HepG2 (cell line): ENCODE measurements around the gene NOC4L. TPM values are rescaled to one million over a fixed set of nuclear protein-coding genes. Genes with fewer than 3 reads are reported as not detected.

ENCODE experiments used
- FOXP1 ChIP-seq, 2 experiments: fragments of 450-650 bp in 1 of 2; IDR thresholded peaks; 2 replicates each; pipeline ENCODE4 v1.6.1; 2017 to 2018; ENCODE audit warnings: antibody characterized with exemption in 1 of 2
- GLI4 ChIP-seq: sonication (generic); formaldehyde crosslinking; IDR thresholded peaks from 2 replicates; pipeline ENCODE4 v1.5.1; 2020; ENCODE audit warnings: missing genetic modification reagents, mild to moderate bottlenecking, moderate library complexity, borderline replicate concordance
- MAX ChIP-seq: IDR thresholded peaks from 2 replicates; pipeline ENCODE4 v1.6.1; 2012; ENCODE audit warnings: inconsistent platforms
- ZBTB4 ChIP-seq: sonication (generic); formaldehyde crosslinking; IDR thresholded peaks from 2 replicates; pipeline ENCODE4 v1.4.0; 2020; ENCODE audit warnings: missing genetic modification reagents, mild to moderate bottlenecking, borderline replicate concordance
- ZFP36L1 ChIP-seq: sonication (generic); formaldehyde crosslinking; IDR thresholded peaks from 2 replicates; pipeline ENCODE4 v1.8.0; 2022; ENCODE audit warnings: mild to moderate bottlenecking, missing genetic modification reagents, moderate library complexity
- ZMYM4 ChIP-seq: sonication (generic); formaldehyde crosslinking; IDR thresholded peaks from 2 replicates; pipeline ENCODE4 v1.8.1; 2023; ENCODE audit warnings: mild to moderate bottlenecking, missing genetic modification reagents
- ZNF24 ChIP-seq: fragments of 450-650 bp; IDR thresholded peaks from 2 replicates; pipeline ENCODE4 v1.6.1; 2017; ENCODE audit warnings: antibody characterized with exemption, mild to moderate bottlenecking
- ZNF557 ChIP-seq: sonication (generic); formaldehyde crosslinking; IDR thresholded peaks from 2 replicates; pipeline ENCODE4 v1.4.0; 2020; ENCODE audit warnings: missing genetic modification reagents
- ZNF792 ChIP-seq: IDR thresholded peaks from 2 replicates; pipeline ENCODE4 v1.6.1; 2016
- ZNF800 ChIP-seq: sonication (generic); formaldehyde crosslinking; IDR thresholded peaks from 2 replicates; pipeline ENCODE4 v1.4.0; 2020; ENCODE audit warnings: missing genetic modification reagents
- ZNF839 ChIP-seq: sonication (generic); formaldehyde crosslinking; IDR thresholded peaks from 2 replicates; pipeline ENCODE4 v1.4.0; 2020; ENCODE audit warnings: missing genetic modification reagents, mild to moderate bottlenecking, borderline replicate concordance
- polyA plus RNA-seq, 8 experiments: library from polyadenylated mRNA; depleted of rRNA in 3 of 8; stranded (reverse) in 7 of 8; unstranded in 1 of 8; fragments of >200 nt; fragmentation: Illumina TruSeq in 4 of 8; extraction: Trizol in 4 of 8; gene quantifications; 2 replicates each; pipeline versions ENCODE4 v1.2.1 to v1.2.3, GENCODE V29; 2011 to 2016; ENCODE audit warnings: low read depth in 4 of 8, missing spikeins in 1 of 8, mixed read lengths in 1 of 8; ENCODE audit not compliant: insufficient read depth in 1 of 8
- total RNA-seq, 5 experiments: library from RNA; depleted of rRNA; stranded (reverse); fragments of >200 nt; fragmentation: Illumina TruSeq; extraction: Trizol; gene quantifications; 2 replicates each; pipeline ENCODE4 v1.2.3, GENCODE V29; 2016; ENCODE audit warnings: low read depth in 1 of 5
- TF ChIP-seq, protein P1 (sequence below): sonication (generic); formaldehyde crosslinking; IDR thresholded peaks from 2 replicates; pipeline ENCODE4 v1.4.0; 2020; ENCODE audit warnings: missing genetic modification reagents
- TF ChIP-seq, protein P2 (sequence below): IDR thresholded peaks from 2 replicates; pipeline ENCODE4 v1.6.1; 2016; ENCODE audit warnings: missing genetic modification reagents, missing compliant biosample characterization
- TF ChIP-seq, protein P3 (sequence below): sonication (generic); formaldehyde crosslinking; IDR thresholded peaks from 2 replicates; pipeline ENCODE4 v1.8.1; 2023; ENCODE audit warnings: mild to moderate bottlenecking, missing genetic modification reagents
- TF ChIP-seq, protein P4 (sequence below): sonication (generic); formaldehyde crosslinking; IDR thresholded peaks from 2 replicates; pipeline ENCODE4 v1.5.0; 2020; ENCODE audit warnings: mild to moderate bottlenecking, missing genetic modification reagents, moderate library complexity
- TF ChIP-seq, protein P5 (sequence below): sonication (generic); formaldehyde crosslinking; IDR thresholded peaks from 2 replicates; pipeline ENCODE4 v1.5.0; 2020; ENCODE audit warnings: missing genetic modification reagents

NOC4L gene
- total and polyA plus RNA-seq, 2 of the 13 experiments (the other 11 are each of a cell fraction or from before 2014, with no cell fraction given) = 4.3 to 14.6 TPM

DNA sequence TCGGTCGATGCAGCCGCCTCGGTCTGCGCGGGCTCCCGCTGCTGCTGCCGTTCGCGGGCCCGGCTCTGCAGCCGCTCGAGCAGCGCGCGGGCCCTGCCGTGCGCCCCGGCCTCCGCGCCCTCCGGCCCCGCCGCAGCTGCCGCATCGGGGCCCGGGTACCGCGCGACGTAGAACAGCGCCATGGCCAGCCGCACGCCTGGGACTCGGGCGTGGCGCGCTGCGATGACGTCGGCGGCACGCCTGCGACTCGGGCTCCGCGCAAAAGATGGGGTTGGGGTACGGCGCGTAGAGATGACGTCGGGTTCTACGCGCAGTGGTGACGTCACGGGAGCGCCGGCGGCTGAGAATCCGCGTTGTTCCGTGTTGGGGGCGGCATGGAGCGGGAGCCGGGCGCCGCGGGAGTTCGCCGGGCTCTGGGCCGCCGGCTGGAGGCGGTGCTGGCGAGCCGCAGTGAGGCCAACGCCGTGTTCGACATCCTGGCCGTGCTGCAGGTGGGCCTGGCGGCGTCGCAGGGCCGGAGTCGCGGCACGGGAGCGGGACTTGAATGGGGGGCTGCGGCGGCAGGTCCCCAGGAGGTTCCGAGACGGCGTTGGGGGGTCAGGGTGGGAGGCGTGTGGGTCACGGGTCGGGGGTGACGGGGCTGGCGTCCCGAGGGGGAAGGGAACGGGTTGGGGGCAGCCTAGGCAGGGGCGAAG, at the start of gene NOC4L, which contains the start of gene DDX51 (continued):
- 0 out of 2 replicates have a peak, but pooled peaks have one; percentile 48 for TF ChIP-seq ZNF800 (CRISPR knock-in tag)
- TF ChIP-seq, protein P1, sequence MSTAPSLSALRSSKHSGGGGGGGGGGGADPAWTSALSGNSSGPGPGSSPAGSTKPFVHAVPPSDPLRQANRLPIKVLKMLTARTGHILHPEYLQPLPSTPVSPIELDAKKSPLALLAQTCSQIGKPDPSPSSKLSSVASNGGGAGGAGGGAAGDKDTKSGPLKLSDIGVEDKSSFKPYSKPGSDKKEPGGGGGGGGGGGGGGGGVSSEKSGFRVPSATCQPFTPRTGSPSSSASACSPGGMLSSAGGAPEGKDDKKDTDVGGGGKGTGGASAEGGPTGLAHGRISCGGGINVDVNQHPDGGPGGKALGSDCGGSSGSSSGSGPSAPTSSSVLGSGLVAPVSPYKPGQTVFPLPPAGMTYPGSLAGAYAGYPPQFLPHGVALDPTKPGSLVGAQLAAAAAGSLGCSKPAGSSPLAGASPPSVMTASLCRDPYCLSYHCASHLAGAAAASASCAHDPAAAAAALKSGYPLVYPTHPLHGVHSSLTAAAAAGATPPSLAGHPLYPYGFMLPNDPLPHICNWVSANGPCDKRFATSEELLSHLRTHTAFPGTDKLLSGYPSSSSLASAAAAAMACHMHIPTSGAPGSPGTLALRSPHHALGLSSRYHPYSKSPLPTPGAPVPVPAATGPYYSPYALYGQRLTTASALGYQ (CRISPR knock-in tag) = peak; percentile 49; the same call in 1 of the 2 replicates
- peak; percentile 65; the same call in 1 of the 2 replicates for TF ChIP-seq ZNF792
- peak; percentile 90 for TF ChIP-seq ZMYM4 (CRISPR knock-in tag)
- TF ChIP-seq, protein P2, sequence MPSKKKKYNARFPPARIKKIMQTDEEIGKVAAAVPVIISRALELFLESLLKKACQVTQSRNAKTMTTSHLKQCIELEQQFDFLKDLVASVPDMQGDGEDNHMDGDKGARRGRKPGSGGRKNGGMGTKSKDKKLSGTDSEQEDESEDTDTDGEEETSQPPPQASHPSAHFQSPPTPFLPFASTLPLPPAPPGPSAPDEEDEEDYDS (CRISPR knock-in tag) = peak; percentile 75
- TF ChIP-seq, protein P3, sequence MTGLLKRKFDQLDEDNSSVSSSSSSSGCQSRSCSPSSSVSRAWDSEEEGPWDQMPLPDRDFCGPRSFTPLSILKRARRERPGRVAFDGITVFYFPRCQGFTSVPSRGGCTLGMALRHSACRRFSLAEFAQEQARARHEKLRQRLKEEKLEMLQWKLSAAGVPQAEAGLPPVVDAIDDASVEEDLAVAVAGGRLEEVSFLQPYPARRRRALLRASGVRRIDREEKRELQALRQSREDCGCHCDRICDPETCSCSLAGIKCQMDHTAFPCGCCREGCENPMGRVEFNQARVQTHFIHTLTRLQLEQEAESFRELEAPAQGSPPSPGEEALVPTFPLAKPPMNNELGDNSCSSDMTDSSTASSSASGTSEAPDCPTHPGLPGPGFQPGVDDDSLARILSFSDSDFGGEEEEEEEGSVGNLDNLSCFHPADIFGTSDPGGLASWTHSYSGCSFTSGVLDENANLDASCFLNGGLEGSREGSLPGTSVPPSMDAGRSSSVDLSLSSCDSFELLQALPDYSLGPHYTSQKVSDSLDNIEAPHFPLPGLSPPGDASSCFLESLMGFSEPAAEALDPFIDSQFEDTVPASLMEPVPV (CRISPR knock-in tag) = no peak
- TF ChIP-seq FOXP1 (IDR thresholded peaks at IDR 0.05) = no peak
- no peak for TF ChIP-seq FOXP1 (CRISPR knock-in tag; IDR thresholded peaks at IDR 0.05)
- TF ChIP-seq ZBTB4 (CRISPR knock-in tag) = no peak
- TF ChIP-seq ZNF24 = no peak
- no peak for TF ChIP-seq GLI4 (CRISPR knock-in tag)
- TF ChIP-seq ZFP36L1 = no peak
- TF ChIP-seq, protein P4, sequence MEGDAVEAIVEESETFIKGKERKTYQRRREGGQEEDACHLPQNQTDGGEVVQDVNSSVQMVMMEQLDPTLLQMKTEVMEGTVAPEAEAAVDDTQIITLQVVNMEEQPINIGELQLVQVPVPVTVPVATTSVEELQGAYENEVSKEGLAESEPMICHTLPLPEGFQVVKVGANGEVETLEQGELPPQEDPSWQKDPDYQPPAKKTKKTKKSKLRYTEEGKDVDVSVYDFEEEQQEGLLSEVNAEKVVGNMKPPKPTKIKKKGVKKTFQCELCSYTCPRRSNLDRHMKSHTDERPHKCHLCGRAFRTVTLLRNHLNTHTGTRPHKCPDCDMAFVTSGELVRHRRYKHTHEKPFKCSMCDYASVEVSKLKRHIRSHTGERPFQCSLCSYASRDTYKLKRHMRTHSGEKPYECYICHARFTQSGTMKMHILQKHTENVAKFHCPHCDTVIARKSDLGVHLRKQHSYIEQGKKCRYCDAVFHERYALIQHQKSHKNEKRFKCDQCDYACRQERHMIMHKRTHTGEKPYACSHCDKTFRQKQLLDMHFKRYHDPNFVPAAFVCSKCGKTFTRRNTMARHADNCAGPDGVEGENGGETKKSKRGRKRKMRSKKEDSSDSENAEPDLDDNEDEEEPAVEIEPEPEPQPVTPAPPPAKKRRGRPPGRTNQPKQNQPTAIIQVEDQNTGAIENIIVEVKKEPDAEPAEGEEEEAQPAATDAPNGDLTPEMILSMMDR (CRISPR knock-in tag) = peak; percentile 53
- TF ChIP-seq ZNF557 (CRISPR knock-in tag) = peak; percentile 52; the same call in 1 of the 2 replicates
- TF ChIP-seq ZNF839 (CRISPR knock-in tag) = no peak; the same call in 1 of the 2 replicates
- peak; percentile 96 for TF ChIP-seq MAX
- TF ChIP-seq, protein P5, sequence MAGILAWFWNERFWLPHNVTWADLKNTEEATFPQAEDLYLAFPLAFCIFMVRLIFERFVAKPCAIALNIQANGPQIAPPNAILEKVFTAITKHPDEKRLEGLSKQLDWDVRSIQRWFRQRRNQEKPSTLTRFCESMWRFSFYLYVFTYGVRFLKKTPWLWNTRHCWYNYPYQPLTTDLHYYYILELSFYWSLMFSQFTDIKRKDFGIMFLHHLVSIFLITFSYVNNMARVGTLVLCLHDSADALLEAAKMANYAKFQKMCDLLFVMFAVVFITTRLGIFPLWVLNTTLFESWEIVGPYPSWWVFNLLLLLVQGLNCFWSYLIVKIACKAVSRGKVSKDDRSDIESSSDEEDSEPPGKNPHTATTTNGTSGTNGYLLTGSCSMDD (CRISPR knock-in tag) = no peak
